Dermis blood vessel endothelial cell (primary cell): ENCODE measurements around the gene NIPBL. TPM values are rescaled to one million over a fixed set of nuclear protein-coding genes. Genes with fewer than 3 reads are reported as not detected.
"Not testable (repeated sequence)": the region's sequence is repeated elsewhere in the genome, so short reads cannot be mapped to it uniquely, and the experiment has no call there.

ENCODE experiments used
- DNase-seq: peaks from one replicate; pipeline ENCODE4 v3.0.0; 2010
- total RNA-seq: library from RNA; depleted of rRNA; stranded (reverse); fragments of >200 nt; gene quantifications from 2 replicates; pipeline ENCODE4 v1.2.3, GENCODE V29; 2014

NIPBL gene
- total RNA-seq, 1 donor from 2014 or later = 29.3 TPM

DNA sequence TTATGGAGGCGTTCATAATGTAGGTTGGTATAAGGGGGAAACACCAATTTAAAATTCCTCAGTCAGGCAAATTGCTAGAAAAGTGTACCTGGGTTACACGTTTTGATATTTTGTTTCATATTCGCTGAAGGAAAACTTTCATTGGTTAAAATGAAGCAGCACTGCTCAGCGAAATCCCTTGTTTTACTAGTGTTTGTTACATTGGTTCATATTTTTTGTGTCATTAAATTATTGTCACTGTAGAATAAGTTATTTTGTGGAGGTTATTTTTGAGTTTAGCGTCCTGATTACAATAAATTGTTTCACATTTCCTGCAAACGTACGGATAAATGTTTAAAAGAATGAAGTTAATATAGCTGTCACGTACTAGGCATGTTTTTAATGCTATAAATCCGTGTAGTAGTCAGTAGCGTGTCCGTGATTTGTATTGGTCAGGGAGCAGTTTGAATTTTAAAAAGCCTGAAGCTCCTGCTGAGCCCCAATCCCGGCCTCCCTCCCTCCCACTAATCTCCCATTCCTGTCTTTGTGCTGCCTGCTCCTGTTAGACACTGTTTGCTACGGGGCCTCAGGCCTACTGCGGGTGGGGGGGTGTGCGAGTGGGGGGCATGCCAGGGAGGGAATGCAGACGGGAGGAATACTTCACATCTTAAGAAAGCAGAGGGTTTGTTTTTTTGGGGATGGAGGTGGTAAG lies 2.0 kb downstream of the NIPBL start:
- peak; percentile 39 for DNase-seq

DNA sequence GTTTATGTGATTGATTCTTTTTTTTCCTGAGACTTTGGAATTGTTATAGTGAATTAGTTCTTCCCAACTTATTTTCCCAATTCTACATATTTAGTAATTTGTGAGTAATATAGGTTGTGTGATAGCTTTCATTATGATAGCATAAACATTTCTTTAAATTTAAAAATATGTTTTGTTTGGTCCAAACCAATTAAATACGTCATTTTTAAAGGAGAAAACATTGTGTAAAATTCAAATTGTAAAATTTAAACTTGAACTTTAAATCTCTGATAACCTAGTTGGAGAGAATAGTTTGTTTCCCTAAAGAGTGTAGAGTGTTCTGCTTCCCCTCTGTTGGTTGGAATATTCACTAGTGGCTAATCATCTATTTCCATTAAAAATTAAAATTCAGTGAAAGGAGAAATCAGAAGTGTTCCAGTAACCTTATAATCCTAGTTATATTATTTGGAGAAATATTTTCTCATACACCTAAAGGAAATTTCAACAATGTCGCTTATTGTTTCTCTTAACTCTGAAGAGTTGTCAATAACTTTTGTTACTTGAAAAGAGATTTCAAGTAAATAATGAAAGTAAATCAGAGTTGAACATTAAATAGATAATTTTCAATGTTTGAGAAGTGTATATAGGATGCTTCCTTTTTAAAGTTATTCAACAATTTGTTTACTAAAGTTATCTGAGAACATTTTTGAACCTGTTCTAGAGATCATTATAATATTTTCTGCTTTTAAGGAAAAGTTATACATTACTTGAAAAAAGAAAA lies 2.9 kb downstream of the NIPBL start:
- DNase-seq = no peak

DNA sequence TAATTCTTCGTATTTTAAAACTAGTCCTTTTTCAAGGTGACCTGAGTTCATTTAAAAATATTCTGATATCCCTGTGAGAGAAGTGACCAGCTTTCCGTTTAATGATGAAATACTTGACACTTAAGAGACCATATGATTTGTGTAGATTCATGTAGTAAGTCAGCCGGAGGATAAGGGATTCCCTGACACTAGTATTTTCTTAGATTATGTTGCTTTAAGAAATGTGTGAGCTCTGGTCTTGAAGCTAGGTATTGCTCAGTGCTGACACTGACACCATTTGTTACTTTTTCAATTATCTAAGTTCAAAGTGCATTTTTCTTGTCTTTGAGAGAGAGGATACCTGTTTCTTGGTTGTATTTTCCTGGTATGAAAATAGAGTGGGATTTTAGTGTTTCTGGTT lies 4.2 kb downstream of the NIPBL start:
- DNase-seq = no peak

DNA sequence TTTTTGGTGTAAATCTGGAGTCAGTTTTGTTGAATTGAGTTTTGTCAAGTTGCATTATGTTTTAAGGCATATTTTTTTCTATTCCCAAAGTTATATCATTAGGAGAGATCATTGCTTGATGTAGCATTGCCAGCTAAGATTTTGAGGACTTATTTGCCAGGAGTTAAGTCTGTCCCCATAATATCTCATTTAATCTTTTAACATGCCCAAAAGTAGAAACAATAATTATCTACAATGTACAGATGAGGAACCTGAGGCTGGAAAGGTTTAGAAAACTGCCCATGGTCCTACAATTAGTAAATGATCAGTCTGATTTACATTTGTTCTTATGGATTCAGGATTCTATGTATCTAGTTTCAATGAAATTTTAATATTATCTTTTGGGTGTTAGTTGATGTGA lies 4.7 kb downstream of the NIPBL start:
- DNase-seq = no peak

DNA sequence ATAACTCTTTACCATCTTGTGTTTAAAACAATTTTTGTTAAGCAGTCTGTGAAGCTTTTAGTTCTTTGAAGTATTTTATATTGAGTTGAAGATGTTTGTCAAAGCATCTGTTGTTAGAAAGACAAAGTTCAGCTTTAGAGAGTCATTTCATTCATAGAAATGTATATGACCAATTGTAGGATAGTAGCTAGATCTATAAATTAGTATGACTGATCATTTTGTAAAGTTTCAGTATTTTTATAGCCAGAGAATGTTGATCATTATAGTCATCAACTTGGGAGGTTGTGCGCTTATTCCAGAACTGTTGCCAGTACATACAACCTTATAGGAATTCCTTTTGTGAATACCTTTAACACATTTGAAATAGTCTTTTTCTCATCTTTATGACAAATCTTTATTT lies 5.2 kb downstream of the NIPBL start:
- no peak for DNase-seq

DNA sequence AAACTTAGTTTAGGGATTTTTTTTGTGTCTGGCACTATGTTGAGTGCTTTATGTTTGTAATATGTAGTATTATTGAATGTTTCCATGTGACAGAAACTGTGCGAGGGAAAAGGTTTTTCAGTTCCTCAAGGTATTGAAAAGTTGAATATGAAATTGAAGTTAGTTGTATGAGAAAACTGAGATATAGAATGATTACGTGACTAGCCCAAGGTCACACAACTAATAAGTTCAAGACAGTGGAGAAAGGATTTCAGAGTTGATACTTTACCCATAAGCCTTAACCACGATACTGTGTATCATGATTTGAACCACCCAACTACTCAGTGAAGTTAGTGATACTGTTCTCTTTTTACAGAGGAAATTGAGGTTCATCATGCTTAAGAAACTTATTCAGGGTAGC lies 5.7 kb downstream of the NIPBL start:
- DNase-seq = no peak

DNA sequence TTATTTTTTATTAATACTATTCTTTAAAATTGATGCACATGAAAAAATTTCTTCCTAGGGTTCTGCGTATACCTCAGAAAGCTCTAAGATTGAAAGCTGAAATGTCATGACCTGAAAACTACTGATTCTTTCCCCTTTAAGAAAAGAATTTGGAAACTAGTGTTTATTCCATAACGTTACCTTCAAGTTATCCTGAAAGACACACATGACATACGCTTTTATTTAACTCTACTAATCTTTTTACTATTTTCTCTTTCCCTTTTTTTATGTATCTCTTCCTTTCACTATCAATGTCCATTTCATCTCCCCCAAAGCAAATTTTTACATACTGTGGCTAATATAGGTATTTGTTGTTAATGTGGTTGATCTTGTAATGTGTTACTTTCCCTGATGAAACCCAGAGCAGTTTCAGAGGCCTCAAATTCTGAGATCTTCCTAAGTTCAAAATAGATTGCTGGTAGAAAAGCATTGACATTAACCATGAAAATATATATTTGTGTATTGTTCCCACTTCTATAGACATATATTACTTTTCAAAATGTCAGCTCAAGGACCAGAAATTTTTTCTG lies 7.4 kb downstream of the NIPBL start:
- DNase-seq = no peak

DNA sequence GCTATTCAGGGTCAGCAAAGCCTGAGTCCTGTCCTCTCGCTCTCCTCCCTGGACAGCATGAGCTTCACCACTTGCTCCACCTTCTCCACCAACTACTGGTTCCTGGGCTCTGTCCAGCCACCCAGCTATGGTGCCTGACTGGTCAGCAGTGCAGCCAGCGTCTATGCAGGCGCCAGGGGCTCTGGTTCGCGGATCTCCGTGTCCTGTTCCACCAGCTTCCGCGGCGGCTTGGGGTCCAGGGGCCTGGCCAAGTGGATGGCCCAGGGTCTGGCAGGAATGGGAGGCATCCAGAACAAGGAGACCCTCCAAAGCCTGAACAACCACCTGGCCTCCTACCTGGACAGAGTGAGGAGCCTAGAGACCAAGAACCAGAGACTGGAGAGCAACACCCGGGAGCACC lies 8.6 kb downstream of the NIPBL start:
- DNase-seq = no peak

DNA sequence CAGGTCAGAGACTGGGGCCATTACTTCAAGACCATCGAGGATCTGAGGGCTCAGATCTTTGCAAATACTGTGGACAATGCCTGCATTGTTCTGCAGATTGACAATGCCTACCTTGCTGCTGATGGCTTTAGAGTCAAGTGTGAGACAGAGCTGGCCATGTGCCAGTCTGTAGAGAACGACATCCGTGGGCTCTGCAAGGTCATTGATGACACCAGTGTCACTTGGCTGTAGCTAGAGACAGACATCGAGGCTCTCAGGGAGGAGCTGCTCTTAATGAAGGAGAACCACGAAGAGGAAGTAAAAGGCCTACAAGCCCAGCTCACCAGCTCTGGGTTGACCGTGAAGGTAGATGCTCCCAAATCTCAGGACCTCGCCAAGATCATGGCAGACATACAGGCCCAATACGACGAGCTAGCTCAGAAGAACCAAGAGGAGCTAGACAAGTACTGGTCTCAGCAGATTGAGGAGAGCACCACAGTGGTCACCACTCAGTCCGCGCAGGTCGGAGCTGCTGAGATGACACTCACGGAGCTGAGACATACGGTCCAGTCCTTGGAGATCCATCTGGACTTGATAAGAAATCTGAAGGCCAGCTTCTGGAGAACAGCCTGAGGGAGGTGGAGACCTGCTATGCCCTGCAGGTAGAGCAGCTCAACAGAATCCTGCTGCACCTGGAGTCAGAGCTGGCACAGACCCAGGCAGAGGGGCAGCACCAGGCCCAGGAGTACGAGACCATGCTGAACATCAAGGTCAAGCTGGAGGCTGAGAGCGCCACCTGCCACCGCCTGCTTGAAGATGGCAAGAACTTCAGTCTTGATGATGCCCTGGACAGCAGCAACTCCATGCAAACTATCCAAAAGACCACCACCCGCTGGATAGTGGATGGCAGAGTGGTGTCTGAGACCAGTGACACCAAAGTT lies 9.3 kb downstream of the NIPBL start:
- DNase-seq = no peak

DNA sequence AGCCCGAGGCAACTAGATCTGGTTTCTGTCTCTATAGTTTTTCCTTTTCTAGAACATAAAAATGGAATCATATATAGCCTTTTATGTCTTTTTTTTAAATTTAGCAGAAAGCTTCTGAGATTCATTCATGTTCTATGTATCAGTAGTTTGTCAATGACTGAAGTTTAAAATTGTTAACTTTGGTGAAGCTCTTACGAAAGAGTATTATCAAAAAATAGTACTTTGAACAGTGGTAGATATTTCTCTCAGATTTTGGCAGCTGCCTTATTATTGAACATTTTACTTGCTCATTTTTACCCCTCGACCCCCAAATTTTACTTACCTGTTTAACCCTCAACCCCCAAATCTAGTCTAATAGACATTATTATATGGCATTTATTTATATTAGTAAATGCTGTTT lies 10.2 kb downstream of the NIPBL start:
- DNase-seq = no peak

DNA sequence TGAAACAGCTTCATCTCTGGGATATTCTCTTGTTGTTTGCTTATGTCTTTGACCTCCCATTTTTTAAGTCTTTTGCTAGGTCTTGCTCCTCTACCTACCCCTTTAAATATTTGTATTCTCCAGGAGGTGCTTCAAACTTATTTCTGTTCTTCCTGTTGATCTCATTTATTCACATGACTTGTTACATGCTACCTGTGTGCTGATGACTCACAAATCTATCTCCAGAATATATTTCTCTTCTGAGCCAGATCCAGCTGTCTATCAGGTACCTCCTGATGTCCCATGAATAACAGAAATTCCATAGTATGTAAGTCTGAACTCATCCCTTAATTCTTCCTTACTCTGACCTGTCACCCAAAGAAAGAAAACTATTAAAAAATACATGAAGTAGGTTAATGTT lies 11.0 kb downstream of the NIPBL start:
- no peak for DNase-seq

DNA sequence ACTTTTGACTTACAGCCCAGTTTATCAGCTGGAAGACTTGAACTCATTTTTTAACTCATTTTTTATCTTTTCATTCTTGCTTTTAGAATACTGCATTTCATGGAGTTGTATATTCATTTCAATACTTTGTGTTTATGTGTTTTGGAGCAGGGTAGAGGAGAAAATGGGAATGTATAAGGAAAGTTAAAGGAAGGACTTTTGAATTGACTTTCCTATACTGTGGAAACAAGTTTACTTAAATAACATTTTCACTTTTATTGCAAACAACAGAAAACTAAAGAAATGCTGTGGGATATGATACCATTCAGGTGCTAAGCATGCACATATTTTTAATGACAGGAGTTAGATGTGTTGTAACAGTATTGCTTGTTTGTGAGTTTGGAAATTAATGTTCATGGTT lies 11.7 kb downstream of the NIPBL start:
- DNase-seq = no peak

DNA sequence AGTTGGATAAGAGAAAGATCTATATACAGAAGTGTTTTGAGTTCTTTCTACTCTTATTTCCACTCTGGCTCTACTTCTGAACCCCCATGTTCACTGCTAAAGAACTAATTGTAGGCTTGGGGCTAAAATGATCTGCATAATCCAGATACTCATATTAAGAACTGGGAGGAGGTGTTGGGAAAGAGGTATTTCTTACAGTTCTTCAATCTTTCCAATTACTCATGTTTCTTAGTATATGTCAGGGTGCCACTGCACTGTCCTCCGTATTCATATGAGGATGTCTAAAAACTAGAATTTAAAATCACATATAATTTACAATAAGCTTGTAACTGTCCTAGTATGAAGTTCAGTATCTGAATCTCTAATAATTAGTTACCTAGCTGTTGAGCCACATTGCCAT lies 12.7 kb downstream of the NIPBL start:
- no peak for DNase-seq

DNA sequence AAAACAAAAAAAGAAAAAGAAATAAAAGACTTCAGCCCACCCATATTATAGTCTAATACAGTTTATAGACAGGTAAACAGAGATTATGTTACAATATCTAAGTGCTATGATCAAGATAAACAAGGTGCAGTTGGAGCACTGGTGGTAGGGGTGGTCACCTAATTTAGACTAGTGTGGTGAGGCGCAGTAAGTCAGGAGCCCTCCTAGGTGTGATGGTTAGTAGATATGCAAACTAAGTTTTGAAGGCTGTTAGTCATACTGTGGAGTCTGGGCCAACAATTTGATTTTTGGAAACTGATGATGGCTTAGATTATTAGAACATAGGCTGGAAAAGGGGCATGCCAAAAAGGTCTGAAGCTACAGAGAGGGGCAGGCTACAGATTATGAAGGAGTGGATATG lies 14.7 kb downstream of the NIPBL start:
- DNase-seq = no peak

DNA sequence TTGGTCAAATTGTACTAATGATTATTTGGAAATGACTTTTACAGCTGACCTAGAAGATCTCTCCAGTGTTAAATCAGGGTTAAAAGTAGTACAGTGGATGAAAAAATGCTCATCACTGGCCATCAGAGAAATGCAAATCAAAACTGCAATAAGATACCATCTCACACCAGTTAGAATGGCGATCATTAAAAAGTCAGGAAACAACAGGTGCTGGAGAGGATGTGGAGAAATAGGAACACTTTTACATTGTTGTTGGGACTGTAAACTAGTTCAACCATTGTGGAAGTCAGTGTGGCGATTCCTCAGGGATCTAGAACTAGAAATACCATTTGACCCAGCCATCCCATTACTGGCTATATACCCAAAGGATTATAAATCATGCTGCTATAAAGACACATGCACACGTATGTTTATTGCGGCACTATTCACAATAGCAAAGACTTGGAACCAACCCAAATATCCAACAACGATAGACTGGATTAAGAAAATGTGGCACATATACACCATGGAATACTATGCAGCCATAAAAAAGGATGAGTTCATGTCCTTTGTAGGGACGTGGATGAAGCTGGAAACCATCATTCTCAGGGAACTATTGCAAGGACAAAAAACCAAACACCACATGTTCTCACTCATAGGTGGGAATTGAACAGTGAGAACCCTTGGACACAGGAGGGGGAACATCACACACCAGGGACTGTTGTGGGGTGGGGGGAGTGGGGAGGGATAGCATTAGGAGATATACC lies 15.7 kb downstream of the NIPBL start:
- not testable (repeated sequence) for DNase-seq

DNA sequence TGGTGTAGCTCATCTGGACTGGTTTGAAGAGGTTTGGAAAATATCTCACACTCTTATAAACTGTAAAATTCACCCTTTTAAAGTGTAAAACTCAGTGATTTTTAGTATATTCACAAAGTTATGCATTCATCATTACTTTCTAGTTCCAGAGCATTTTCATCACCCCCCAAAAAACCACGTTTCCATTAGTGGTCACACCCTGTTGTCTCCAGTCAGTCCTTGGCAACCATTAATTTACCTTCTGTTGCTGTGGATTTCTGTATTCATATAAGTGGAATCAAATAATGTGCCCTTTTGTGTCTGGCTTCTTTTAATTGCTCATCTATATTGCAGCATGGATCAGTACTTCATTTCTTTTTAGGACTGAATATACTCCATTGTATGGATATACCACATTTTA lies 18.4 kb downstream of the NIPBL start:
- DNase-seq = no peak

DNA sequence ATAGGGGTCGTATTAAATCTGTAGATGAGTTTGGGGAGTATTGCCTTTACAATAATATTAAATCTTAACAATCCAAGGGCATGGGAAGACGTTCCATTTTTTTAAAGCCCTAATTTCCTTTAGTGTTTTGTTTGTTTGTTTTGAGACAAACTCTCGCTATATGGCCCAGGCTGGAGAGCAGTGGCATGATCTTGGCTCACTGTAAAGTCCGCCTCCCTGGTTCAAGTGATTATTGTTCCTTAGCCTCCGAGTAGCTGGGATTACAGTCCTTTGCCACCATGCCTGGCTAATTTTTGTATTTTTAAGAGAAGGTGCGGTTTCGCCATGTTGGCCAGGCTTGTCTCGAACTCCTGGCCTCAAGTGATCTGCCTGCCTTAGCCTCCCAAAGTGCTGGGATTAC lies 19.9 kb downstream of the NIPBL start:
- no peak for DNase-seq

DNA sequence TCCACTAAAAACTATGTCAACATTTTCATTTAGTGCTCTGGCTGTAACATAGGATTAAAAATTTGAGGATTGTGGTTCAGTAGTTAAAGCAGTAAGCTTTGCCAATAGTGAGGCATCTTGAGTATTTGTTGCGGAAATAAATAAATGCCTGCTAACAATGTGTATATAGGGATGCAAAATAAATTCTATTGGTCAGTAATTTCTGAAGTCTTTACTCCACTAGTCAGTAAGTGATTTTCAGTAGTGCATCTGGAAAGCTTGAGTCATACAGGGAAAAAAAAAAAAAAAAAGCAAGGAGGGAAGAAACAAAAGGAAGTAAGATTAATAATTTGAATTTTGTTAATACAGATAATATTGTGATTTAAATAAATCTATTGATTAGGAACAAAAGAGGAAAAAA lies 21.0 kb downstream of the NIPBL start:
- peak; percentile 22 for DNase-seq

DNA sequence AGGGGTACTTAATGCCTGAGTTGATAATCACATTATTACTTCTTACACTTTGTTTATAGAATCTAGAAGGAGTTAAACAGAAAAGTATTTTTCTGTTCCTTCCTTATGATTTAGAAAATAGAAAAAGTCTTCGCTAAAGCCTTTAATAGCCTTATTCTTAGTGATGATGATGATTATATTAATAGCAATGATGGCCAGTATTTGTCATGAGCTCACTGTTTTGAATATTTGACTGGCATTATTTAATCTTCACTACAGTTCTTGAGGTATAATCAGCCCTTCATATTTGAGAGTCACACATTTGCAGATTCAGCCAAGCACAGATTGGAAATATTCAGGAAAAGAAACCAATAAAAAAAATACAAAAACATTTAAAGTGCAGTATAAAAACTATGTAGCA lies 23.3 kb downstream of the NIPBL start:
- no peak for DNase-seq

DNA sequence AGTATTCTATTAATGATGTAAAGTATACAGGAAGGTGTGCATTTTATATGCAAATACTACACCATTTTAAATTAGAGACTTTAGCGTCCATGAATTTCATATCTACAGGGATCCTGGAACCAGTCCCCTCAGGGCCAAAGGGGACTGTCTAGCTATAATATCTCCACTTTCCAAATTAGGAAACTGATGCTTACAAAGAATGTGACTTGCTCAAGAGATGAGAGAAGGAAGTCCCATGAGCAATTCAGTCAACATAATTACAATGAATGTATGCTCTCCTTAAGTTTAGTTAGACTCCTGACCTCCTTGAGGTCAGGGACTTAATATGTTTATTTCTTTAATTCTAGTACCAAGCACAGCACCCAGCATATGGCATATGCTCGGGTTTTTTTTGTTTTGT lies 23.7 kb downstream of the NIPBL start:
- DNase-seq = no peak

DNA sequence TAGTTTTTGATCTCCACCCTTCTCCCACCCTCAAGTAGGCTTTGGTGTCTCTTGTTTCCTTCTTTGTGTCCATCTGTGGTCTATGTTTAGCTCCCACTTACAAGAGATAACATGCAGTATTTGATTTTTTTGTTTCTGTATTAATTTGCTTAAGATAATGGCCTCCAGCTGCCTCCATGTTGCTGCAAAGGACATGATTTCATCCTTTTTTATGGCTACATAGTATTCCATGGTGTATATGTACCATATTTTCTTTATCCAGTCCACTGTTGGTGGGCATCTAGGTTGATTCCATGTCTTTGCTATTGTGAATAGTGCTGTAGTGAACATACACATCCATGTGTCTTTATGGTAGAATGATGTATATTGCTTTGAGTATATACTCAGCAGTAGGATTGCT lies 24.5 kb downstream of the NIPBL start:
- not testable (repeated sequence) for DNase-seq

DNA sequence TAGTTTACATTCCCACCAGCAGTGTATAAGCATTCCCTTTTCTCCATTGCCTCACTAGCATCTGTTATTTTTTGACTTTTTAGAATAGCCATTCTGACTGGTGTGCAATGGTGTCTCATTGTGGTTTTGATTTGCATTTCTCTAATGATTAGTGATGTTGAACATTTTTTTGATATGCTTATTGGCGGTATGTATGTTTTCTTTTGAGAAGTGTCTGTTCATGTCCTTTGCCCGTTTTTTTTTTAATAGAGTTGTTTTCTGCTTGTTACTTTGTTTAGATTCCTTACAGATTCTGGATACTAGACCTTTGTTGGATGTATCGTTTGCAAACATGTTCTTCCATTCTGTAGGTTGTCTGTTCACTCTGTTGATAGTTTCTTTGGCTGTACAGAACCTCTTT lies 25.3 kb downstream of the NIPBL start:
- no peak for DNase-seq
